Spleen (tissue), 11 donors: ENCODE results near the gene PDE6C. TPM values are rescaled to one million over a fixed set of nuclear protein-coding genes. Genes with fewer than 3 reads are reported as not detected.

Source experiments
- DNase-seq: peaks from one replicate; pipeline ENCODE4 v3.0.0-alpha.2; 2020
- H3K27ac ChIP-seq, 8 donors: fragments of 200-600 bp; sonication (generic) in 7 of 8; 1 replicate in 4 of 8; 2 replicates in 4 of 8; pipeline versions ENCODE4 v1.5.0 to v1.8.0; 2016 to 2021; ENCODE audit warnings: inconsistent platforms in 4 of 8, mild to moderate bottlenecking in 4 of 8, moderate library complexity in 1 of 8
- H3K27me3 ChIP-seq, 7 donors: fragments of 200-600 bp; sonication (generic) in 6 of 7; replicated peaks in 1 of 7; 1 replicate in 4 of 7; 2 replicates in 3 of 7; pipeline versions ENCODE4 v1.5.0 to v1.8.0; 2016 to 2021; ENCODE audit warnings: inconsistent platforms in 3 of 7, mild to moderate bottlenecking in 1 of 7
- H3K36me3 ChIP-seq, 6 donors: fragments of 200-600 bp; sonication (generic) in 5 of 6; 1 replicate in 4 of 6; 2 replicates in 2 of 6; pipeline versions ENCODE4 v1.5.0 to v1.8.0; 2016 to 2021; ENCODE audit warnings: inconsistent platforms in 2 of 6
- H3K4me1 ChIP-seq, 6 donors: fragments of 200-600 bp; sonication (generic) in 5 of 6; 1 replicate in 3 of 6; 2 replicates in 3 of 6; pipeline versions ENCODE4 v1.5.0 to v1.8.0; 2016 to 2021; ENCODE audit warnings: inconsistent platforms in 3 of 6
- H3K4me3 ChIP-seq, 8 donors: fragments of 200-600 bp; sonication (generic) in 7 of 8; 1 replicate in 4 of 8; 2 replicates in 4 of 8; pipeline versions ENCODE4 v1.5.0 to v1.8.0; 2016 to 2021; ENCODE audit warnings: inconsistent platforms in 4 of 8, mild to moderate bottlenecking in 4 of 8, moderate library complexity in 2 of 8
- H3K9me3 ChIP-seq, 8 donors: fragments of 200-600 bp; sonication (generic) in 7 of 8; 1 replicate in 4 of 8; 2 replicates in 4 of 8; pipeline versions ENCODE4 v1.5.0 to v1.8.0; 2016 to 2021; ENCODE audit warnings: inconsistent platforms in 4 of 8
- CTCF ChIP-seq, 11 experiments: fragments of 200-600 bp in 7 of 11; fragments of 450-650 bp in 4 of 11; sonication (generic) in 4 of 11; IDR thresholded peaks in 8 of 11; conservative IDR thresholded peaks in 3 of 11; 1 replicate in 7 of 11; 2 replicates in 4 of 11; pipeline versions ENCODE4 v1.4.0 to v1.8.0; 2016 to 2021; ENCODE audit warnings: antibody characterized with exemption in 11 of 11, inconsistent platforms in 4 of 11, mild to moderate bottlenecking in 1 of 11
- POLR2A ChIP-seq, 3 donors: fragments of 450-650 bp; IDR thresholded peaks; one replicate each; pipeline ENCODE4 v1.5.1; 2017; ENCODE audit warnings: antibody characterized with exemption in 3 of 3, mild to moderate bottlenecking in 1 of 3
- POLR2AphosphoS5 ChIP-seq, 3 donors: sonication (generic); formaldehyde crosslinking; IDR thresholded peaks; one replicate each; pipeline ENCODE4 v1.5.1; 2017; ENCODE audit warnings: antibody characterized with exemption in 3 of 3
- WGBS, 5 donors: extraction: QIAGEN DNeasy Blood & Tissue Kit in 3 of 5; methylation state at CpG; one replicate each; pipeline versions ENCODE4 v1.1.5 to v1.1.7; 2013 to 2018; 5-methylcytosine and 5-hydroxymethylcytosine counted together
- intact Hi-C: fragments of 100-400 bp; cut with DNase I; formaldehyde crosslinking; loops from one replicate; pipeline ENCODE4 v1.15.0; 2023; ENCODE audit warnings: low total_unique reads
- polyA plus RNA-seq, 3 donors: library from polyadenylated mRNA; stranded (reverse); fragments of 200-250 nt; gene quantifications; one replicate each; pipeline ENCODE4 v1.2.1, GENCODE V29; 2013
- total RNA-seq, 7 donors: library from RNA; depleted of rRNA in 3 of 7; stranded (reverse); fragments of >200 nt in 3 of 7; fragmentation: NEBNext Ultra II Directional in 4 of 7; extraction: Animal tissue kit (Norgen Biotek cat#: 25700) in 4 of 7; gene quantifications; one replicate each; pipeline versions ENCODE4 v1.1.0 to v1.2.1, GENCODE V29; 2016 to 2021
- donor health status: healthy with polysubstance abuse.
- donor health status: DM: no; HTN: no; CAD: no; lungs with moderate emphysema.
- donor health status: DM: no; HTN: no; CAD: no.
- donor health status: Bipolar disorder and iron deficiency.
- donor health status: healthy.
- donor health status: DM: no; HTN: no; CAD: no.
- donor health status: DM: yes; HTN: yes; CAD: no.

The PDE6C gene
- total and polyA plus RNA-seq, 10 donors = not detected

GRCh38 chr10:93598157-93598556 lies 14.2 kb upstream of the PDE6C start:
- Histone ChIP-seq H3K4me1 (peaks cover 5 to 21% (median 13%) of the 10 kb centered on the region in 6 donors), H3K4me3 (no peak overlapping the region), H3K27me3 (peaks cover 0 to 57% (median 28%) of the 10 kb centered on the region in 7 donors), H3K27ac (no peak overlapping the region), H3K36me3 (no peaks in the 10 kb centered on the region), H3K9me3 (no peaks in the 10 kb centered on the region)
- no peak for TF ChIP-seq CTCF (IDR thresholded peaks at IDR 0.05 in 8 of 11, conservative IDR thresholded peaks at IDR 0.05 in 3 of 11)
- TF ChIP-seq POLR2A (IDR thresholded peaks at IDR 0.05) = no peak
- TF ChIP-seq POLR2AphosphoS5 (IDR thresholded peaks at IDR 0.05) = no peak
- 77 to 94% (median 87%) methylated on average over 5 of the region's 5 CpGs for WGBS, 5 donors
- no peak for DNase-seq
- intact Hi-C loops = no loop called here

GRCh38 chr10:93599335-93599734 lies 13.0 kb upstream of the PDE6C start:
- no peak for DNase-seq
- intact Hi-C loops = no loop called here
- no peak overlapping the region for H3K4me3 ChIP-seq
- WGBS, 5 donors = 61 to 75% (median 71%) methylated on average over 1 of the region's 1 CpG
- H3K36me3 ChIP-seq = no peaks in the 10 kb centered on the region
- no peaks in the 10 kb centered on the region for H3K9me3 ChIP-seq
- no peak overlapping the region for H3K27ac ChIP-seq
- peaks cover 0 to 57% (median 39%) of the 10 kb centered on the region in 7 donors for H3K27me3 ChIP-seq
- peaks cover 5 to 21% (median 13%) of the 10 kb centered on the region in 6 donors for H3K4me1 ChIP-seq
- TF ChIP-seq CTCF (IDR thresholded peaks at IDR 0.05 in 8 of 11, conservative IDR thresholded peaks at IDR 0.05 in 3 of 11) (no peak), POLR2AphosphoS5 (IDR thresholded peaks at IDR 0.05) (no peak), POLR2A (IDR thresholded peaks at IDR 0.05) (no peak)

- Histone ChIP-seq H3K27me3 (peaks cover 0 to 60% (median 43%) of the 10 kb centered on the region in 7 donors), H3K27ac (no peak overlapping the region), H3K36me3 (no peaks in the 10 kb centered on the region), H3K4me1 (peaks cover 5 to 21% (median 13%) of the 10 kb centered on the region in 6 donors), H3K4me3 (no peak overlapping the region), H3K9me3 (no peaks in the 10 kb centered on the region)
- no peak for DNase-seq
- no peak for TF ChIP-seq POLR2AphosphoS5 (IDR thresholded peaks at IDR 0.05)
- TF ChIP-seq CTCF (IDR thresholded peaks at IDR 0.05 in 8 of 11, conservative IDR thresholded peaks at IDR 0.05 in 3 of 11) = no peak
- TF ChIP-seq POLR2A (IDR thresholded peaks at IDR 0.05) = no peak
- intact Hi-C loops = no loop called here
- 88 to 96% (median 93%) methylated on average over 4 of the region's 4 CpGs for WGBS, 5 donors
Observed at GRCh38 chr10:93599778-93600177, 12.6 kb upstream of the PDE6C start.

- Histone ChIP-seq H3K27ac (no peak overlapping the region), H3K27me3 (peaks cover 0 to 68% (median 47%) of the 10 kb centered on the region in 7 donors), H3K4me3 (peak overlapping the region in 7 of 8 donors; percentile 8 to 60 (median 25)), H3K36me3 (no peaks in the 10 kb centered on the region), H3K9me3 (no peaks in the 10 kb centered on the region), H3K4me1 (peaks cover 5 to 21% (median 13%) of the 10 kb centered on the region in 6 donors)
- TF ChIP-seq POLR2AphosphoS5 (IDR thresholded peaks at IDR 0.05) (no peak), CTCF (IDR thresholded peaks at IDR 0.05 in 8 of 11, conservative IDR thresholded peaks at IDR 0.05 in 3 of 11) (no peak), POLR2A (IDR thresholded peaks at IDR 0.05) (no peak)
- intact Hi-C loops = no loop called here
- DNase-seq = no peak
- WGBS, 5 donors = 8 to 28% (median 13%) methylated on average over 8 to 60 of the region's 60 CpGs
Observed at GRCh38 chr10:93600446-93601145, 11.7 kb upstream of the PDE6C start.
